Effector memory CD8-positive, alpha-beta T cell (primary cell): Measurements from ENCODE around the gene CAPG.

Experiments used
- ATAC-seq: fragments of 150-1000 bp; cut with Tn5 transposase; replicated peaks from 2 replicates; pipeline ENCODE4 v1.10.0; 2021; ENCODE audit warnings: mild to moderate bottlenecking, moderate library complexity
- DNase-seq, 3 experiments: peaks; one replicate each; pipeline ENCODE4 v3.0.0; 2021
- H3K27ac Mint-ChIP-seq, 2 donors: one replicate each; pipeline ENCODE4 v1.8.0; 2022; ENCODE audit warnings: mild to moderate bottlenecking in 2 of 2, mixed read lengths in 2 of 2, moderate library complexity in 2 of 2
- H3K27me3 Mint-ChIP-seq, 2 donors: one replicate each; pipeline ENCODE4 v1.8.0; 2022; ENCODE audit warnings: mixed read lengths in 2 of 2
- H3K36me3 Mint-ChIP-seq: one replicate; pipeline ENCODE4 v1.8.0; 2022; ENCODE audit warnings: mild to moderate bottlenecking, moderate library complexity, mixed read lengths; ENCODE audit not compliant: insufficient read depth
- H3K4me1 Mint-ChIP-seq, 2 donors: one replicate each; pipeline ENCODE4 v1.8.0; 2022; ENCODE audit warnings: low read depth in 2 of 2, mixed read lengths in 2 of 2
- H3K4me3 Mint-ChIP-seq, 2 donors: one replicate each; pipeline ENCODE4 v1.8.0; 2022; ENCODE audit warnings: mild to moderate bottlenecking in 2 of 2, mixed read lengths in 2 of 2, moderate library complexity in 2 of 2
- H3K9me3 Mint-ChIP-seq, 2 donors: one replicate each; pipeline ENCODE4 v1.8.0; 2022; ENCODE audit warnings: mixed read lengths in 2 of 2

The CAPG gene

GRCh38 chr2:85435220-85435958, 25.2 kb upstream of the CAPG start:
- Mint-ChIP-seq H3K9me3 (no peaks in the 10 kb centered on the region), H3K36me3 (peaks cover 3% of the 10 kb centered on the region), H3K27ac (peak overlapping the region in 1 of 2 donors; percentile 94), H3K4me1 (peaks cover 15 to 16% of the 10 kb centered on the region in 2 donors), H3K27me3 (no peaks in the 10 kb centered on the region), H3K4me3 (no peak overlapping the region)
- DNase-seq: no peak
- ATAC-seq: no peak

- Mint-ChIP-seq H3K27ac (no peak overlapping the region), H3K9me3 (no peaks in the 10 kb centered on the region), H3K27me3 (no peaks in the 10 kb centered on the region), H3K36me3 (peaks cover 3% of the 10 kb centered on the region), H3K4me1 (peaks cover 15 to 16% of the 10 kb centered on the region in 2 donors), H3K4me3 (no peak overlapping the region)
- DNase-seq: no peak
- ATAC-seq: no peak
These were observed 24.5 kb upstream of the CAPG start for GRCh38 chr2:85434696-85435095.

GRCh38 chr2:85433511-85434089, 23.4 kb upstream of the CAPG start:
- peak overlapping the region in 1 of 2 donors; percentile 57 for H3K27ac Mint-ChIP-seq
- H3K36me3 Mint-ChIP-seq: peaks cover 3% of the 10 kb centered on the region
- ATAC-seq: no peak
- H3K4me3 Mint-ChIP-seq: no peak overlapping the region
- DNase-seq: no peak
- H3K9me3 Mint-ChIP-seq: no peaks in the 10 kb centered on the region
- H3K27me3 Mint-ChIP-seq: no peaks in the 10 kb centered on the region
- peaks cover 15% of the 10 kb centered on the region in 2 donors for H3K4me1 Mint-ChIP-seq

- H3K27ac Mint-ChIP-seq: no peak overlapping the region
- H3K9me3 Mint-ChIP-seq: no peaks in the 10 kb centered on the region
- DNase-seq (no peak), ATAC-seq (no peak)
- H3K27me3 Mint-ChIP-seq: no peaks in the 10 kb centered on the region
- H3K4me1 Mint-ChIP-seq: peaks cover under 1 to 6% of the 10 kb centered on the region in 2 donors
- peaks cover 3% of the 10 kb centered on the region for H3K36me3 Mint-ChIP-seq
- H3K4me3 Mint-ChIP-seq: no peak overlapping the region
These were observed 21.5 kb upstream of the CAPG start for GRCh38 chr2:85431570-85432205.

GRCh38 chr2:85430752-85431569, 20.8 kb upstream of the CAPG start:
- H3K27me3 Mint-ChIP-seq: no peaks in the 10 kb centered on the region
- H3K4me1 Mint-ChIP-seq: peaks cover 0 to under 1% of the 10 kb centered on the region in 2 donors
- no peak overlapping the region for H3K27ac Mint-ChIP-seq
- peaks cover under 1% of the 10 kb centered on the region for H3K36me3 Mint-ChIP-seq
- H3K9me3 Mint-ChIP-seq: no peaks in the 10 kb centered on the region
- H3K4me3 Mint-ChIP-seq: no peak overlapping the region
- no peak for DNase-seq
- no peak for ATAC-seq

- Mint-ChIP-seq H3K4me3 (no peak overlapping the region), H3K9me3 (no peaks in the 10 kb centered on the region), H3K4me1 (no peaks in the 10 kb centered on the region), H3K27me3 (no peaks in the 10 kb centered on the region), H3K27ac (peak overlapping the region in 1 of 2 donors; percentile 81), H3K36me3 (no peaks in the 10 kb centered on the region)
- DNase-seq (no peak), ATAC-seq (no peak)
These were observed 19.7 kb upstream of the CAPG start for GRCh38 chr2:85429924-85430289.

- H3K9me3 Mint-ChIP-seq: no peaks in the 10 kb centered on the region
- ATAC-seq (no peak), DNase-seq (no peak)
- no peaks in the 10 kb centered on the region for H3K36me3 Mint-ChIP-seq
- H3K4me3 Mint-ChIP-seq: no peak overlapping the region
- peak overlapping the region in 1 of 2 donors; percentile 81 for H3K27ac Mint-ChIP-seq
- H3K27me3 Mint-ChIP-seq: no peaks in the 10 kb centered on the region
- no peaks in the 10 kb centered on the region for H3K4me1 Mint-ChIP-seq
These were observed 19.2 kb upstream of the CAPG start for GRCh38 chr2:85429213-85429923.

GRCh38 chr2:85428343-85428881, 18.2 kb upstream of the CAPG start:
- H3K36me3 Mint-ChIP-seq: no peaks in the 10 kb centered on the region
- no peaks in the 10 kb centered on the region for H3K27me3 Mint-ChIP-seq
- H3K27ac Mint-ChIP-seq: no peak overlapping the region
- DNase-seq (no peak), ATAC-seq (no peak)
- H3K4me3 Mint-ChIP-seq: no peak overlapping the region
- H3K9me3 Mint-ChIP-seq: no peaks in the 10 kb centered on the region
- no peaks in the 10 kb centered on the region for H3K4me1 Mint-ChIP-seq

- H3K27ac Mint-ChIP-seq: no peak overlapping the region
- no peaks in the 10 kb centered on the region for H3K36me3 Mint-ChIP-seq
- DNase-seq (no peak), ATAC-seq (no peak)
- no peaks in the 10 kb centered on the region for H3K4me1 Mint-ChIP-seq
- no peaks in the 10 kb centered on the region for H3K9me3 Mint-ChIP-seq
- H3K4me3 Mint-ChIP-seq: no peak overlapping the region
- no peaks in the 10 kb centered on the region for H3K27me3 Mint-ChIP-seq
These were observed 17.2 kb upstream of the CAPG start for GRCh38 chr2:85427300-85427835.

GRCh38 chr2:85425588-85425987, 15.4 kb upstream of the CAPG start:
- H3K4me3 Mint-ChIP-seq: no peak overlapping the region
- H3K9me3 Mint-ChIP-seq: no peaks in the 10 kb centered on the region
- DNase-seq (no peak), ATAC-seq (no peak)
- H3K36me3 Mint-ChIP-seq: peaks cover 3% of the 10 kb centered on the region
- H3K27me3 Mint-ChIP-seq: no peaks in the 10 kb centered on the region
- peaks cover 4 to 5% of the 10 kb centered on the region in 2 donors for H3K4me1 Mint-ChIP-seq
- H3K27ac Mint-ChIP-seq: no peak overlapping the region

- Mint-ChIP-seq H3K27me3 (no peaks in the 10 kb centered on the region), H3K4me1 (peaks cover 13 to 15% of the 10 kb centered on the region in 2 donors), H3K36me3 (peaks cover 5% of the 10 kb centered on the region)
These were observed 13.4 kb upstream of the CAPG start for GRCh38 chr2:85423525-85423924.

GRCh38 chr2:85422072-85422457, 11.9 kb upstream of the CAPG start:
- Mint-ChIP-seq H3K27ac (no peak overlapping the region), H3K27me3 (no peaks in the 10 kb centered on the region), H3K9me3 (no peaks in the 10 kb centered on the region), H3K36me3 (peaks cover 5% of the 10 kb centered on the region), H3K4me3 (no peak overlapping the region), H3K4me1 (peaks cover 14 to 15% of the 10 kb centered on the region in 2 donors)
- ATAC-seq (no peak), DNase-seq (no peak)

More at GRCh38 chr2:85423525-85423924, 13.4 kb upstream of the CAPG start:
- ATAC-seq (no peak), DNase-seq (no peak)
- no peaks in the 10 kb centered on the region for H3K9me3 Mint-ChIP-seq
- peak overlapping the region in 1 of 2 donors; percentile 44 for H3K27ac Mint-ChIP-seq
- H3K4me3 Mint-ChIP-seq: no peak overlapping the region
